HL-60/S4 treated with retinoic acid at 250 ng/mL for 4 days and 3 days (cell line): ENCODE measurements around the gene NR1H2.

Source experiments
- in situ Hi-C: fragments of 300-500 bp; cut with MboI; formaldehyde crosslinking; loops from 2 replicates; pipeline ENCODE4 v1.7.0; 2022; ENCODE audit warnings: low sequenced_read_pairs

The NR1H2 gene

GRCh38 chr19:50420127-50420526 is 43.9 kb downstream of the NR1H2 start:
- in situ Hi-C loops, result no loop called here

GRCh38 chr19:50420808-50421207 is 44.6 kb downstream of the NR1H2 start:
- in situ Hi-C loops, result no loop called here

- in situ Hi-C loops, result no loop called here
Measured at GRCh38 chr19:50422397-50423278, 46.4 kb downstream of the NR1H2 start.

- in situ Hi-C loops, result no loop called here
Measured at GRCh38 chr19:50423279-50424113, 47.2 kb downstream of the NR1H2 start.

- in situ Hi-C loops, result no loop called here
Measured at GRCh38 chr19:50425581-50425980, 49.3 kb downstream of the NR1H2 start.

GRCh38 chr19:50427318-50427925 is 51.2 kb downstream of the NR1H2 start:
- in situ Hi-C loops, result no loop called here

GRCh38 chr19:50427997-50428425 is 51.8 kb downstream of the NR1H2 start:
- in situ Hi-C loops, result no loop called here

- in situ Hi-C loops, result no loop called here
Measured at GRCh38 chr19:50428772-50429463, 52.7 kb downstream of the NR1H2 start.

GRCh38 chr19:50430888-50431342 is 54.7 kb downstream of the NR1H2 start:
- in situ Hi-C loops, result no loop called here

- in situ Hi-C loops, result no loop called here
Measured at GRCh38 chr19:50431343-50432220, 55.3 kb downstream of the NR1H2 start.

- in situ Hi-C loops, result no loop called here
Measured at GRCh38 chr19:50432221-50433028, 56.2 kb downstream of the NR1H2 start, which contains the start of gene MYBPC2. TSS of gene MYBPC2 (plus strand) at chr19:50432892. CDS start at chr19:50432954, 62 bp downstream.
